Endodermal cell (in vitro differentiated cells): Measurements from ENCODE around the gene KHK. TPM values are rescaled to one million over a fixed set of nuclear protein-coding genes. Genes with fewer than 3 reads are reported as not detected.

Source experiments
- DNase-seq: peaks from one replicate; pipeline ENCODE4 v3.0.0-alpha.2; 2017
- H3K27ac ChIP-seq: 2 replicates; pipeline ENCODE4 v1.5.1; 2013; ENCODE audit warnings: mild to moderate bottlenecking, low read depth, low read length, moderate library complexity
- H3K27me3 ChIP-seq: 2 replicates; pipeline ENCODE4 v1.6.1; 2013; ENCODE audit warnings: mild to moderate bottlenecking, low read length, moderate library complexity; ENCODE audit not compliant: insufficient read depth, control insufficient read depth, poor library complexity, severe bottlenecking
- H3K36me3 ChIP-seq: 2 replicates; pipeline ENCODE4 v1.7.0; 2013; ENCODE audit warnings: mild to moderate bottlenecking, low read length, moderate library complexity; ENCODE audit not compliant: control insufficient read depth, insufficient read depth
- H3K4me1 ChIP-seq: one replicate; pipeline ENCODE4 v1.7.0; 2013; ENCODE audit warnings: low read length; ENCODE audit not compliant: control insufficient read depth, insufficient read depth
- H3K4me3 ChIP-seq: 2 replicates; pipeline ENCODE4 v1.5.1; 2013; ENCODE audit warnings: mild to moderate bottlenecking, low read length, moderate library complexity
- H3K9ac ChIP-seq: 2 replicates; pipeline ENCODE4 v1.6.1; 2013; ENCODE audit warnings: mild to moderate bottlenecking, low read length, moderate library complexity; ENCODE audit not compliant: poor library complexity, severe bottlenecking; ENCODE audit errors: extremely low read depth
- H3K9me3 ChIP-seq: 2 replicates; pipeline ENCODE4 v1.6.1; 2013; ENCODE audit warnings: mild to moderate bottlenecking, low read length, moderate library complexity; ENCODE audit not compliant: control insufficient read depth
- H3K27ac Mint-ChIP-seq: 2 replicates; pipeline ENCODE4 v1.8.0; 2020; ENCODE audit warnings: mixed read lengths
- H3K27me3 Mint-ChIP-seq: 2 replicates; pipeline ENCODE4 v1.8.0; 2021; ENCODE audit warnings: mild to moderate bottlenecking, mixed read lengths; ENCODE audit not compliant: insufficient read depth
- H3K36me3 Mint-ChIP-seq: 2 replicates; pipeline ENCODE4 v1.8.0; 2020; ENCODE audit warnings: low read depth, mixed read lengths
- H3K4me1 Mint-ChIP-seq: 2 replicates; pipeline ENCODE4 v1.8.0; 2020; ENCODE audit warnings: mixed read lengths
- H3K4me3 Mint-ChIP-seq: 2 replicates; pipeline ENCODE4 v1.8.0; 2020; ENCODE audit warnings: mild to moderate bottlenecking, moderate library complexity, mixed read lengths
- H3K9me3 Mint-ChIP-seq: 2 replicates; pipeline ENCODE4 v1.8.0; 2020; ENCODE audit warnings: mild to moderate bottlenecking, mixed read lengths
- CTCF ChIP-seq: fragments of 200-600 bp; sonication (generic); conservative IDR thresholded peaks from 2 replicates; pipeline ENCODE4 v1.5.0; 2021; ENCODE audit warnings: antibody characterized with exemption, mild to moderate bottlenecking
- WGBS, 2 experiments: methylation state at CpG; one replicate each; pipeline versions ENCODE4 v1.1.5 to v1.1.7; 2013; ENCODE audit warnings: missing lambda C conversion rate in 2 of 2, mixed read lengths in 1 of 2; ENCODE audit not compliant: insufficient coverage in 1 of 2, insufficient read length in 1 of 2; 5-methylcytosine and 5-hydroxymethylcytosine counted together
- total RNA-seq, 2 donors: library from RNA; stranded (reverse); fragmentation: NEBNext Ultra II Directional in 1 of 2; extraction: Animal tissue kit (Norgen Biotek cat#: 25700) in 1 of 2; gene quantifications; 2 replicates in 1 of 2; 3 replicates in 1 of 2; pipeline ENCODE4 v1.2.1, GENCODE V29; 2021

The KHK gene
- total RNA-seq, 2 donors from 2014 or later: 3.3 to 3.9 TPM

GRCh38 chr2:27128668-27129571 lies 42.3 kb downstream of the KHK start:
- Mint-ChIP-seq H3K9me3 (no peaks in the 10 kb centered on the region), H3K36me3 (peaks cover 27% of the 10 kb centered on the region), H3K27ac (peak overlapping the region; percentile 28), H3K4me1 (peaks cover 10% of the 10 kb centered on the region), H3K4me3 (no peak overlapping the region), H3K27me3 (peaks cover 17% of the 10 kb centered on the region)
- DNase-seq: no peak
- Histone ChIP-seq H3K9me3 (no peaks in the 10 kb centered on the region), H3K9ac (no peak overlapping the region), H3K4me3 (no peak overlapping the region), H3K27ac (no peak overlapping the region), H3K4me1 (no peaks in the 10 kb centered on the region), H3K27me3 (peaks cover 9% of the 10 kb centered on the region), H3K36me3 (peaks cover 30% of the 10 kb centered on the region)
- TF ChIP-seq CTCF: no peak
- 92 to 94% methylated on average over 8 to 11 of the region's 11 CpGs for WGBS, 2 experiments

GRCh38 chr2:27130396-27130795 lies 43.8 kb downstream of the KHK start:
- Mint-ChIP-seq H3K4me3 (no peak overlapping the region), H3K27ac (no peak overlapping the region), H3K9me3 (no peaks in the 10 kb centered on the region), H3K27me3 (peaks cover 6% of the 10 kb centered on the region), H3K4me1 (peaks cover 10% of the 10 kb centered on the region), H3K36me3 (peaks cover 27% of the 10 kb centered on the region)
- Histone ChIP-seq H3K4me3 (no peak overlapping the region), H3K4me1 (no peaks in the 10 kb centered on the region), H3K27ac (no peak overlapping the region), H3K36me3 (peaks cover 30% of the 10 kb centered on the region), H3K9ac (no peak overlapping the region), H3K27me3 (no peaks in the 10 kb centered on the region), H3K9me3 (no peaks in the 10 kb centered on the region)
- DNase-seq: no peak
- TF ChIP-seq CTCF: no peak
- 95 to 96% methylated on average over 9 to 10 of the region's 10 CpGs for WGBS, 2 experiments

GRCh38 chr2:27131429-27131828 lies 44.9 kb downstream of the KHK start:
- peaks cover 10% of the 10 kb centered on the region for H3K4me1 Mint-ChIP-seq
- no peaks in the 10 kb centered on the region for H3K4me1 ChIP-seq
- H3K9me3 ChIP-seq: no peaks in the 10 kb centered on the region
- H3K9ac ChIP-seq: no peak overlapping the region
- no peaks in the 10 kb centered on the region for H3K9me3 Mint-ChIP-seq
- H3K4me3 Mint-ChIP-seq: no peak overlapping the region
- peaks cover 27% of the 10 kb centered on the region for H3K36me3 Mint-ChIP-seq
- no peak overlapping the region for H3K27ac ChIP-seq
- H3K27ac Mint-ChIP-seq: no peak overlapping the region
- DNase-seq: peak; percentile 34
- no peaks in the 10 kb centered on the region for H3K27me3 ChIP-seq
- H3K27me3 Mint-ChIP-seq: no peaks in the 10 kb centered on the region
- TF ChIP-seq CTCF: no peak
- WGBS, 2 experiments: 95 to 96% methylated on average over 11 of the region's 11 CpGs
- H3K36me3 ChIP-seq: peaks cover 30% of the 10 kb centered on the region
- no peak overlapping the region for H3K4me3 ChIP-seq
